Fibroblast of lung (primary cell): Measurements from ENCODE around the gene PPP1R18. TPM values are rescaled to one million over a fixed set of nuclear protein-coding genes. Genes with fewer than 3 reads are reported as not detected.

ENCODE experiments used
- DNase-seq, 2 donors: peaks; one replicate each; pipeline versions ENCODE4 v3.0.0 to v3.0.0-alpha.2; 2010; ENCODE audit warnings: low read depth in 2 of 2
- H2AFZ ChIP-seq: 2 replicates; pipeline ENCODE4 v1.5.1; 2012; ENCODE audit warnings: low read length, control low read depth, inconsistent platforms
- H3K27ac ChIP-seq: 2 replicates; pipeline ENCODE4 v1.5.1; 2011; ENCODE audit warnings: low read length, control low read depth; ENCODE audit not compliant: insufficient read depth
- H3K27me3 ChIP-seq: 2 replicates; pipeline ENCODE4 v1.5.1; 2011; ENCODE audit warnings: mild to moderate bottlenecking, low read length; ENCODE audit not compliant: control insufficient read depth, insufficient read depth
- H3K36me3 ChIP-seq: 2 replicates; pipeline ENCODE4 v1.5.1; 2011; ENCODE audit warnings: low read length; ENCODE audit not compliant: control insufficient read depth, insufficient read depth
- H3K4me1 ChIP-seq: 2 replicates; pipeline ENCODE4 v1.5.1; 2011; ENCODE audit warnings: low read length; ENCODE audit not compliant: control insufficient read depth, insufficient read depth; ENCODE audit errors: extremely low read depth
- H3K4me2 ChIP-seq: 2 replicates; pipeline ENCODE4 v1.5.1; 2011; ENCODE audit warnings: low read length, control low read depth; ENCODE audit not compliant: insufficient read depth; ENCODE audit errors: extremely low read depth
- H3K4me3 ChIP-seq, 4 experiments: fragments of 200-600 bp in 1 of 4; sonication (generic) in 1 of 4; replicated peaks in 1 of 4; 2 replicates each; pipeline ENCODE4 v1.5.1; 2011 to 2016; ENCODE audit warnings: low read length in 4 of 4, low read depth in 3 of 4, mild to moderate bottlenecking in 3 of 4, control low read depth in 2 of 4, inconsistent platforms in 1 of 4, mixed read lengths in 1 of 4; ENCODE audit not compliant: insufficient read depth in 1 of 4; ENCODE audit errors: control extremely low read depth in 1 of 4
- H3K79me2 ChIP-seq: 2 replicates; pipeline ENCODE4 v1.5.1; 2012; ENCODE audit warnings: mild to moderate bottlenecking, low read length, inconsistent platforms; ENCODE audit not compliant: control insufficient read depth, insufficient read depth
- H3K9ac ChIP-seq: 2 replicates; pipeline ENCODE4 v1.5.1; 2011; ENCODE audit warnings: mild to moderate bottlenecking, low read length, control low read depth; ENCODE audit not compliant: insufficient read depth
- H3K9me3 ChIP-seq: 2 replicates; pipeline ENCODE4 v1.5.1; 2012; ENCODE audit warnings: low read depth, low read length; ENCODE audit not compliant: control insufficient read depth, insufficient read depth
- H4K20me1 ChIP-seq: 2 replicates; pipeline ENCODE4 v1.5.1; 2011; ENCODE audit warnings: low read length; ENCODE audit not compliant: control insufficient read depth, insufficient read depth; ENCODE audit errors: extremely low read depth
- CTCF ChIP-seq, 2 donors: IDR thresholded peaks in 1 of 2; conservative IDR thresholded peaks in 1 of 2; 1 replicate in 1 of 2; 2 replicates in 1 of 2; pipeline ENCODE4 v1.5.1; 2011 to 2012; ENCODE audit warnings: low read length in 2 of 2, control low read depth in 1 of 2, inconsistent platforms in 1 of 2, low read depth in 1 of 2, mild to moderate bottlenecking in 1 of 2
- EZH2 ChIP-seq: IDR thresholded peaks from 2 replicates; pipeline ENCODE4 v1.5.1; 2012; ENCODE audit warnings: low read length, control low read depth, mild to moderate bottlenecking; ENCODE audit errors: missing control alignments
- polyA minus RNA-seq: library from RNA; depleted of rRNA, polyadenylated mRNA; stranded (reverse); fragments of >200 nt; gene quantifications from 2 replicates; pipeline ENCODE4 v1.2.3, GENCODE V29; 2011; ENCODE audit warnings: low replicate concordance
- polyA plus RNA-seq, 2 donors: library from polyadenylated mRNA; depleted of rRNA in 1 of 2; stranded (reverse) in 1 of 2; unstranded in 1 of 2; fragments of >200 nt; gene quantifications; 2 replicates each; pipeline ENCODE4 v1.2.1, GENCODE V29; 2011 to 2012; ENCODE audit warnings: missing spikeins in 1 of 2
- total RNA-seq: library from RNA; depleted of rRNA; stranded (reverse); fragments of >200 nt; gene quantifications from 2 replicates; pipeline ENCODE4 v1.2.1, GENCODE V29; 2014

Gene PPP1R18, protein sequence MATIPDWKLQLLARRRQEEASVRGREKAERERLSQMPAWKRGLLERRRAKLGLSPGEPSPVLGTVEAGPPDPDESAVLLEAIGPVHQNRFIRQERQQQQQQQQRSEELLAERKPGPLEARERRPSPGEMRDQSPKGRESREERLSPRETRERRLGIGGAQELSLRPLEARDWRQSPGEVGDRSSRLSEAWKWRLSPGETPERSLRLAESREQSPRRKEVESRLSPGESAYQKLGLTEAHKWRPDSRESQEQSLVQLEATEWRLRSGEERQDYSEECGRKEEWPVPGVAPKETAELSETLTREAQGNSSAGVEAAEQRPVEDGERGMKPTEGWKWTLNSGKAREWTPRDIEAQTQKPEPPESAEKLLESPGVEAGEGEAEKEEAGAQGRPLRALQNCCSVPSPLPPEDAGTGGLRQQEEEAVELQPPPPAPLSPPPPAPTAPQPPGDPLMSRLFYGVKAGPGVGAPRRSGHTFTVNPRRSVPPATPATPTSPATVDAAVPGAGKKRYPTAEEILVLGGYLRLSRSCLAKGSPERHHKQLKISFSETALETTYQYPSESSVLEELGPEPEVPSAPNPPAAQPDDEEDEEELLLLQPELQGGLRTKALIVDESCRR
- 44.4 and 63.4 TPM in 2 replicates for total RNA-seq
- polyA plus RNA-seq = 92.6 and 122 TPM in 2 replicates
- polyA plus RNA-seq (2012) = 87.4 and 99.6 TPM in 2 replicates
- polyA minus RNA-seq = 226 and 269 TPM in 2 replicates

- peak within 1 kb of the TSS; percentile 99 for H3K27ac ChIP-seq
- H3K79me2 ChIP-seq = peaks cover 83% of the 10 kb centered on the region
- DNase-seq = peak in 1 of 2 donors; percentile 66
- H3K4me2 ChIP-seq = peak within 1 kb of the TSS; percentile 100
- no peaks in the 10 kb centered on the region for H3K27me3 ChIP-seq
- H4K20me1 ChIP-seq = no peaks in the 10 kb centered on the region
- peak within 1 kb of the TSS; percentile 97 for H3K9ac ChIP-seq
- peaks cover 10% of the 10 kb centered on the region for H3K36me3 ChIP-seq
- H3K4me1 ChIP-seq = peaks cover 24% of the 10 kb centered on the region
- H3K9me3 ChIP-seq = no peaks in the 10 kb centered on the region
- TF ChIP-seq CTCF (conservative IDR thresholded peaks at IDR 0.05 in 1 of 2, IDR thresholded peaks at IDR 0.05 in 1 of 2; ENCODE audit: low read depth in 1 of 2, low read length in 2 of 2) = no peak
- TF ChIP-seq EZH2 = no peak
- H2AFZ ChIP-seq = no peak within 1 kb of the TSS
- peak within 1 kb of the TSS; percentile 80 to 95 (median 92) for H3K4me3 ChIP-seq
Observed at GRCh38 chr6:30686009-30686907, at the start of gene PPP1R18. PPP1R18 (minus strand) TSS chr6:30686645; CDS start chr6:30686018, 627 bp downstream.

GRCh38 chr6:30735668-30736314 lies 49.3 kb upstream of the PPP1R18 start:
- TF ChIP-seq CTCF (conservative IDR thresholded peaks at IDR 0.05 in 1 of 2, IDR thresholded peaks at IDR 0.05 in 1 of 2; ENCODE audit: low read depth in 1 of 2, low read length in 2 of 2) = no peak
- TF ChIP-seq EZH2 = no peak
- Histone ChIP-seq H3K4me3 (no peak overlapping the region), H3K9ac (no peak overlapping the region), H3K36me3 (peaks cover 31% of the 10 kb centered on the region), H3K9me3 (no peaks in the 10 kb centered on the region), H3K27me3 (no peaks in the 10 kb centered on the region), H3K4me1 (peaks cover 8% of the 10 kb centered on the region), H3K27ac (no peak overlapping the region), H4K20me1 (no peaks in the 10 kb centered on the region), H3K79me2 (peaks cover 35% of the 10 kb centered on the region), H3K4me2 (no peak overlapping the region), H2AFZ (no peak overlapping the region)
- no peak for DNase-seq
